Measurements from ENCODE around the gene TMEM198. TPM values are rescaled to one million over a fixed set of nuclear protein-coding genes. Genes with fewer than 3 reads are reported as not detected.

TMEM198 gene
- total RNA-seq, 6 experiments from 2014 or later = 2.3 to 2.8 (median 2.7) TPM

GRCh38 chr2:219593154-219593553, 49.3 kb downstream of the TMEM198 start:
- Mint-ChIP-seq H3K27ac (no peak overlapping the region), H3K9me3 (no peaks in the 10 kb centered on the region), H3K36me3 (ENCODE audit: low read depth) (no peaks in the 10 kb centered on the region), H3K4me1 (ENCODE audit: low read depth) (peaks cover 25% of the 10 kb centered on the region), H3K27me3 (ENCODE audit: insufficient read depth) (peaks cover 17% of the 10 kb centered on the region), H3K4me3 (no peak overlapping the region)
- TF ChIP-seq, protein P1, sequence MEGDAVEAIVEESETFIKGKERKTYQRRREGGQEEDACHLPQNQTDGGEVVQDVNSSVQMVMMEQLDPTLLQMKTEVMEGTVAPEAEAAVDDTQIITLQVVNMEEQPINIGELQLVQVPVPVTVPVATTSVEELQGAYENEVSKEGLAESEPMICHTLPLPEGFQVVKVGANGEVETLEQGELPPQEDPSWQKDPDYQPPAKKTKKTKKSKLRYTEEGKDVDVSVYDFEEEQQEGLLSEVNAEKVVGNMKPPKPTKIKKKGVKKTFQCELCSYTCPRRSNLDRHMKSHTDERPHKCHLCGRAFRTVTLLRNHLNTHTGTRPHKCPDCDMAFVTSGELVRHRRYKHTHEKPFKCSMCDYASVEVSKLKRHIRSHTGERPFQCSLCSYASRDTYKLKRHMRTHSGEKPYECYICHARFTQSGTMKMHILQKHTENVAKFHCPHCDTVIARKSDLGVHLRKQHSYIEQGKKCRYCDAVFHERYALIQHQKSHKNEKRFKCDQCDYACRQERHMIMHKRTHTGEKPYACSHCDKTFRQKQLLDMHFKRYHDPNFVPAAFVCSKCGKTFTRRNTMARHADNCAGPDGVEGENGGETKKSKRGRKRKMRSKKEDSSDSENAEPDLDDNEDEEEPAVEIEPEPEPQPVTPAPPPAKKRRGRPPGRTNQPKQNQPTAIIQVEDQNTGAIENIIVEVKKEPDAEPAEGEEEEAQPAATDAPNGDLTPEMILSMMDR (IDR thresholded peaks at IDR 0.05) = no peak
- DNase-seq = no peak

GRCh38 chr2:219595256-219595655, 51.4 kb downstream of the TMEM198 start:
- TF ChIP-seq, protein P1 (IDR thresholded peaks at IDR 0.05) = no peak; the same call in 1 of the 2 replicates
- no peaks in the 10 kb centered on the region for H3K9me3 Mint-ChIP-seq
- peak overlapping the region; percentile 98 for H3K27ac Mint-ChIP-seq
- no peak for DNase-seq
- H3K27me3 Mint-ChIP-seq (ENCODE audit: insufficient read depth) = peaks cover 12% of the 10 kb centered on the region
- H3K36me3 Mint-ChIP-seq (ENCODE audit: low read depth) = no peaks in the 10 kb centered on the region
- peaks cover 40% of the 10 kb centered on the region for H3K4me1 Mint-ChIP-seq (ENCODE audit: low read depth)
- H3K4me3 Mint-ChIP-seq = no peak overlapping the region

DNA sequence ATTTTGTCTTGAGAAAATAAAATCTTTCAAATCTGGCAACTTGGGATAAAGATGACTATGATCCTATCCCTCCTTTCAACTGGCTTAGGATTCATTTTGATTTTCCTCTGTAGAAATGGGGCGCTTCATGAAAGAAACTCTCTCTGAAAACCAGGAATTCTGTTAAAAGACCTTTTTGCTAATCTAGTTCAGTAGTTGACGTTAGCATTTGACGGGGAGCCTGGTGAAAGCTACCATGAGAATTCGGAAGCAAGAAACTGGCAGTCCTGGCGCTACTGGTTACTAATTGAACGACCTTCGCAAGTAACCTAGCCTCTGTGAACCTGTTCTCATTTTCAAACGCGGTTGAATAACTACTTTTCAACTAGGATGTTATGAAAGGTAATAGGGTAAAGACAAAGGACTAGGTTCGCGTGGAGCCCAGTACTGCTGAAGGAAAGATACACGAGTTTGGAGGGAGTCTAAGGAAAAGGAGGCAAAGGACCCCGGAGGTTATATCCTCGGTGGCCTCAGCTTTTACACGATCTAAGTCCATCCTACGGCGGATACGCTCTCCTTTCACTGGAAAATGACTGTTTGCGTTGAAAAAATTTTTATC, 53.2 kb downstream of the TMEM198 start:
- Mint-ChIP-seq H3K27me3 (ENCODE audit: insufficient read depth) (peaks cover 5% of the 10 kb centered on the region), H3K36me3 (ENCODE audit: low read depth) (0 out of 2 replicates have a peak, but pooled peaks cover 4% of the 10 kb centered on the region), H3K4me3 (peak overlapping the region; percentile 96), H3K9me3 (no peaks in the 10 kb centered on the region), H3K4me1 (ENCODE audit: low read depth) (peaks cover 46% of the 10 kb centered on the region), H3K27ac (peak overlapping the region; percentile 98)
- TF ChIP-seq, protein P1 (IDR thresholded peaks at IDR 0.05) = no peak
- no peak for DNase-seq

- peaks cover 5% of the 10 kb centered on the region for H3K27me3 Mint-ChIP-seq (ENCODE audit: insufficient read depth)
- peak within 1 kb of the TSS; percentile 96 for H3K4me3 Mint-ChIP-seq
- H3K9me3 Mint-ChIP-seq = no peaks in the 10 kb centered on the region
- TF ChIP-seq, protein P1 (IDR thresholded peaks at IDR 0.05) = no peak
- peak; percentile 95 for DNase-seq
- peaks cover 46% of the 10 kb centered on the region for H3K4me1 Mint-ChIP-seq (ENCODE audit: low read depth)
- H3K27ac Mint-ChIP-seq = peak within 1 kb of the TSS; percentile 98
- H3K36me3 Mint-ChIP-seq (ENCODE audit: low read depth) = 0 out of 2 replicates have a peak, but pooled peaks cover 4% of the 10 kb centered on the region
Observed at GRCh38 chr2:219597552-219598307, 53.9 kb downstream of the TMEM198 start, which contains the start of gene STK11IP. Gene STK11IP, plus strand, starts transcription at chr2:219597857. Its CDS starts 263 bp downstream, at chr2:219598120.

DNA sequence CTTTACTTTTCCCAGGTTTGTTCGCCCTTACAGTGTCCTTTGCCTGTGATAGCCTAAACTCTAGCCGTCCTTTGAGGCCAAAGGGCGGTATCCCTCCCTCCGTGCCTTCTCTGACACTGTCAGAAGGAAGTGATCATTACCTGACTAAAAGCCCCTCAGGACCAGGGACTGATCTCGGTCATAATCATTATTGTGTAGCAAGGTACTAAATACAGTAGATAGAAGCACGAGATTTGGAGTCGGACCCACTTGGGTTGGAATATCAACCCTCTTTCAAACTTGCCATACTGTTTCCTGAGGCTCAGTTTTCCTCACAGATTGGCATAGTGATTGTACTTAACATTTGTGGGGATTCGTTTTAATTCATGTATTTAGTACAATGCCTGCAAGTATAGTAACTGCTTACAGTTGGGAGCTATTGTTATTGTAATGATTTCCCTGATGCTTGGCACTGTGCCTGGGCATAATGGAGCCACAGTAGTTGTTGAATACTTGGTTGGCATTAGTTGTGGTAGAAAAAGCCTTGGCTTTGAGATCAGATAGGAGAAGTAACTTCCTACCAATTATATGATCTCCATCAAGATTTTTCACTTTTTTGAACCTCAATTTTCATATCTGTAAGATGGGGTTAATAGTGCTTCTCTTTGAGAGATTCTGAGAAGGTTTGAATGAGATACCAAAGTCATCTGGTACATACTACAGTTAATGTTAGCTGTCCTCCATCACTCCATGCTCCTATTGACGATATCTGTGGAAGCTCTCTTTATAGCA, 54.7 kb downstream of the TMEM198 start:
- Mint-ChIP-seq H3K4me1 (ENCODE audit: low read depth) (peaks cover 46% of the 10 kb centered on the region), H3K4me3 (peak overlapping the region; percentile 96), H3K27ac (peak overlapping the region; percentile 98), H3K9me3 (no peaks in the 10 kb centered on the region), H3K36me3 (ENCODE audit: low read depth) (0 out of 2 replicates have a peak, but pooled peaks cover 4% of the 10 kb centered on the region), H3K27me3 (ENCODE audit: insufficient read depth) (peaks cover 5% of the 10 kb centered on the region)
- TF ChIP-seq, protein P1 (IDR thresholded peaks at IDR 0.05) = no peak
- DNase-seq = no peak

Measured in HFFc6 (cell line).